NCI-H1092 (cell line): ENCODE measurements around the gene C11orf54.
"Not testable (repeated sequence)": the region's sequence is repeated elsewhere in the genome, so short reads cannot be mapped to it uniquely, and the experiment has no call there.

Experiments
- DNase-seq: peaks from one replicate; lab custom pipeline; 2025; lab: John Stamatoyannopoulos, UW

Gene C11orf54

GRCh38 chr11:93766504-93766903, 25.0 kb downstream of the C11orf54 start:
- no peak for DNase-seq

DNA sequence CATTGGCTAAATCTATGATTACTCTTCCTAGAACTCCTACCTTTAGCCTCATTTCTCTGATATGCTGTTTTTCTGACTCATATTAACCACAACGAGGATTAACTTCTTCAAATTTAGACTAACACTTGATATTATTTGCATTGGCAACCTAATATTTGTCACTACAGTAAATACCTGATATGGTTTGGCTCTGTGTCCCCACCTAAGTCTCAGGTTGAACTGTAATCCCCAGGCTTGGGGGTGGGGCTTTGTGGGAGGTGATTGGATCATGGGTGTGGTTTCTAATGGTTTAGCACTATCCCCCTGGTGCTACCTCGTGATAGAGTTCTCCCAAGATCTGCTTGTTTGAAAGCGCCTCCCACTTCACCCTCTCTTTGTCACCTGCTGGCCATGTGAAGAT, 25.5 kb downstream of the C11orf54 start:
- DNase-seq = no peak

DNA sequence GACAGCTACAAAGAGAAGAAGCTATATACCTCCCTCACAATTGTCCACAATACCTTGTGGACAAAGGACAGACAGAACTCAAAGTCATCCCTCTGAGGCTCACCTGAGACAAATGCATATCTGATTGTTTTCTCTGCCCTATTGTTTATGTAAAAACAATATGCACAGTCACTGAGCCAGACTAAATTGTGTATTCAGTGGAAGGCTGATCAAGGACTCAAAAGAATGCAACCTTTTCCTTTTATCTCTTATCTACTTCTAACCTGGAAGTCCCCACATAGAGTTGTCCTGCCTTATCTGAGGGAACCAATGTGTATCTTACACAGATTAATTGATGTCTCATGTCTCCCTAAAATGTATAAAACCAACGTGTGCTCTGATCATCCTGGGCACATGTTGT, 28.7 kb downstream of the C11orf54 start:
- DNase-seq = no peak

GRCh38 chr11:93772123-93772522, 30.7 kb downstream of the C11orf54 start:
- no peak for DNase-seq

DNA sequence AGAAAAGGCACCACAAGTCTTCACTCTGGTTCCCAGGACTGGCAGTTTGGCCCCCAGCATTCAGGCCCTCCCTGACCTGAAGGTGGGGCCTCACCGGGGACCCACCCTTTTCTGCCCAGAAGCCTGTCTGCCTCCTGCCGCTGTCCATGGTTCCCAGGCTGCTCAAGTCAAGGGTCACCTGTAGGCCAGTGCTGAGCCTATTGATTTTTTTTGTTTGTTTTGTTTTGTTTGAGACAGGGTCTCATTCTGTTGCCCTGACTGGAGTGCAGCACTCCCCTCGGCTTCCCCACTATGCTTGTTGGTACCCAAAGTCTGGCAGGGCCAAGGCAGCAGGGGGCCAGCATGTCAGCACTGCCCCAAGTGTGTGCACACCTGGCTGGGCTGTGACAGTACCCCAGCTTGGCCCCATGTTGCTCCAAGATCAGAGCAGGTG, 31.6 kb downstream of the C11orf54 start:
- no peak for DNase-seq

GRCh38 chr11:93773601-93774200, 32.2 kb downstream of the C11orf54 start:
- no peak for DNase-seq

DNA sequence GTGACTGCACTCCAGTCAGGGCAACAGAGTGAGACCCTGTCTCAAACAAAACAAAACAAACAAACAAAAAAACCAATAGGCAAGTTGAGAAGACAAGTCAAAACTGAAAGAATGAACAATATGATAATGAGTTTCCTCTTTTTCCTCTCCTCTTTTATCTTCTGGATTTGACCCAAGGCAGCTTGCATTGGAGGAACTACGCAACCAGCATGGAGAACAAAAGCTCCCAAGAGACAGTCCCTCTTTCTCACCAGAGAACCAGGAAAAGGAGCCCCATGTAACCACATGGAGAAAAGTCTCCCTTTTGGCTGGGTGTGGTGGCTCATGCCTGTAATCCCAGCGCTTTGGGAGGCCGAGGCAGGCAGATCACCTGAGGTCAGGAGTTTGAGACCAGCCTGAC, 33.1 kb downstream of the C11orf54 start:
- DNase-seq = not testable (repeated sequence)

GRCh38 chr11:93775289-93775688, 33.8 kb downstream of the C11orf54 start:
- DNase-seq = no peak

DNA sequence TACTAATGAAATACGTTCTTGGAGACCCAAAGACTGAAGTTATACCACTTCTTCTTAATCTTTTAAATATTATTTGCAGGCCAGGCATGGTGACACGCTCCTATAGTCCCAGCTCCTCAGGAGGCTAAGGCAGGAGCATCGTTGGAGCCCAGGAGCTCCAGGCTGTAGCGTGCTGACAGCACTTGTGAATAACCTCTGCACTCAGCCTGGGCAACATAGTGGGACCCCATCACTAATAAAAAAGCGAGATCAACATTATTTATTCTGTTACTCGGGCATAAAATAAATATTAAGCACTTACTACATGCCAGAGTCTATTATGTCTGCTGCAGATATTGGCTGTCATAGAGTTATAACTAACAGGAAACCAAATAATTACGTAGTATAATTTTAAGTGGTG, 41.9 kb downstream of the C11orf54 start:
- no peak for DNase-seq

GRCh38 chr11:93783765-93784144, 42.3 kb downstream of the C11orf54 start:
- DNase-seq = no peak

- peak; percentile 97 for DNase-seq
Observed at GRCh38 chr11:93784145-93784934, 42.9 kb downstream of the C11orf54 start, which contains the start of gene MED17. MED17 (plus strand) TSS chr11:93784282; CDS start chr11:93784514, 232 bp downstream.

DNA sequence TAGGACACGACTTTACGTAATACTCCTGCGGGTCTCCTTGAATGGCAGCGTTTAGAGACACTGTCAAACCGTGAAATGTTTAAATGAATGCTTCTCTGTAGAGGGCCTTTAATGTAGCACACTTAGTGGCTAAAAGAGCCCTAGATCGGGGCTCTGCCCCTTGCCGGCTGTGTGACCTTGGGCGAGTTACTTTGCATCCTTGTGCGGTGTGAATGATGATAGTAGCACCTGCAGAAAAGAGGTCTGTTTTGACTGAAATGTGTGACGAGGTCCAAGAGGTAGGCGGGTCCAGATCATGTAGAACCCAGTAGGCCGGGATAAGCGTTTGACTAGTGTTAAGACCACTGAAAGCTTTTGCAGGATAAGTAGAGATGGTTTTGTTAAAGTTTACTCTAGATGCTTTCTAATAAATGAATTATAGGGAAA, 43.5 kb downstream of the C11orf54 start:
- DNase-seq = no peak

DNA sequence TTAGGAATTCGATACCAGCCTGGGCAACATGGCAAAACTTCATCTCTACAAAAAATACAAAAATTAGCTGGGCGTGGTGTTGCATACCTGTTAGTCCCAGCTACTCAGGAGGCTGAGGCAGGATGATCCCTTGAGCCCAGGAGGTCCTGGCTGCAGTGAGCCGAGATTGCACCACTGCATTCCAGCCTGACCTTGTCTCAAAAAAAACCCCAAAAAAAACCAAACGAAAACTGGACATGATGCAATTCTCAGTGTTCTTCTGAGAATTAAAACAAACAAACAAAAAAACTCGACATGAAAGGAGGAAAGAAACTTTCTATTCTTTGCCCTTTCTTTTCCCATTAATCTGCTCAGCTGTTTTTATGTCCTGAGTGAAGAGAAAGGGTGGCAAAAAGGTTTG, 50.0 kb downstream of the C11orf54 start:
- no peak for DNase-seq

- no peak for DNase-seq
Observed at GRCh38 chr11:93796441-93797231, 55.2 kb downstream of the C11orf54 start.

DNA sequence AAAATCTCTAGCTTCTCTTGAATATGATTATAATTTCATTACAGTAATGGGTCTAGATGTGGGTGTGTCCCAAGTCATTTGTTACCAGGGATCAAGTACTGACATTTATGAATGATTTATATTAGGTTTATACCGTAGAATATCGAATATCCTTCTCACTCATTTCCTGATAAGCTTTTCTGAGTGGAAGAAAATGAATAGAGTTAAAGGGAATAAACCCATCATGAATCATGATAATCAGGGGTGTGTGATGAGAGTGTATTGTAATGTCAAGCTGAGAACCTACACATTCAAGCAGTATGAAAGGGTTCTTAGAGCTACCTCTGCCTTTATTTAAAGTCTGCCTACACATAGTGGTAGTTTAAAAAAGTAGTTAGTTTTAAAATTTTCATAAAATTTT, 59.9 kb downstream of the C11orf54 start:
- DNase-seq = no peak

- no peak for DNase-seq
Observed at GRCh38 chr11:93804879-93805278, 63.4 kb downstream of the C11orf54 start.

DNA sequence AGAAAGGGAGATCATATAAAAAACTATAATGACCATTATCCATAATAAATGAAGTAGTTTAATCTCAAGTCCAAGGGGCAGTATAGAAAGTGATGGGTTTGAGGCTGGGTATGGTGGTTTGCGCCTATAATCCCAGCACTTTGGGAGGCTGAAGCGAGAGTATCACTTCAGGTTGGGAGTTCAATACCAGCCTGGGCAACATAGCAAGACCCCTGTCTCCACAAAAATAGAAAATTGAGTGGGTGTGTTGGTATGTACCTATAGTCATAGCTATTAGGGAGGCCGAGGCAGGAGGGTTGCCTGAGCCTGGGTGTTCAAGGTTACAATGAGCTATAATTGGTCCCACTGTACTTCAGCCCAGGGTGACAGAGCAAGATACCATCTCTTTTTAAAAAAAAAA, 66.5 kb downstream of the C11orf54 start:
- no peak for DNase-seq

DNA sequence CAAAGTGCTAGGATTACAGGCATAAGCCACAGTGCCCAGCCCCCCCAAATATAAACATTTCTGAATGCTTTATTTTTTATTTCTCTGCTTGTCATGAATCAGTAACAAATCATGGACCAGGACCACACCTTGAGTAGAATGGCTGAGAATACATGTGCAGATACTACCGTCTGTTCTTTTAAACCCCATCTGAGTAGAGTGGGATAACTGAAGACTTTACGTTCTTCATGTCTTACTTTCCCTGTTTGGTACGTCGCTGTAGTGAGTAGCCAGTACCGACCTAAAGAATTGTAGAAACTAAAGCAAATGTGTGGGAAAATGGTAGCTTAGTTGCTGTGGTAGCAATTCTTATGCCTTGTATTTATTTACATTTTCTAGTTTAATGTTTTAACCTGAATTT, 72.5 kb downstream of the C11orf54 start:
- DNase-seq = no peak
